ENCODE measurements around the gene HOXA1. TPM values are rescaled to one million over a fixed set of nuclear protein-coding genes. Genes with fewer than 3 reads are reported as not detected.

The HOXA1 gene
- polyA plus RNA-seq, 2 of the 4 experiments (the other 2 are of a cell fraction), result 2.8 to 5.0 TPM

DNA sequence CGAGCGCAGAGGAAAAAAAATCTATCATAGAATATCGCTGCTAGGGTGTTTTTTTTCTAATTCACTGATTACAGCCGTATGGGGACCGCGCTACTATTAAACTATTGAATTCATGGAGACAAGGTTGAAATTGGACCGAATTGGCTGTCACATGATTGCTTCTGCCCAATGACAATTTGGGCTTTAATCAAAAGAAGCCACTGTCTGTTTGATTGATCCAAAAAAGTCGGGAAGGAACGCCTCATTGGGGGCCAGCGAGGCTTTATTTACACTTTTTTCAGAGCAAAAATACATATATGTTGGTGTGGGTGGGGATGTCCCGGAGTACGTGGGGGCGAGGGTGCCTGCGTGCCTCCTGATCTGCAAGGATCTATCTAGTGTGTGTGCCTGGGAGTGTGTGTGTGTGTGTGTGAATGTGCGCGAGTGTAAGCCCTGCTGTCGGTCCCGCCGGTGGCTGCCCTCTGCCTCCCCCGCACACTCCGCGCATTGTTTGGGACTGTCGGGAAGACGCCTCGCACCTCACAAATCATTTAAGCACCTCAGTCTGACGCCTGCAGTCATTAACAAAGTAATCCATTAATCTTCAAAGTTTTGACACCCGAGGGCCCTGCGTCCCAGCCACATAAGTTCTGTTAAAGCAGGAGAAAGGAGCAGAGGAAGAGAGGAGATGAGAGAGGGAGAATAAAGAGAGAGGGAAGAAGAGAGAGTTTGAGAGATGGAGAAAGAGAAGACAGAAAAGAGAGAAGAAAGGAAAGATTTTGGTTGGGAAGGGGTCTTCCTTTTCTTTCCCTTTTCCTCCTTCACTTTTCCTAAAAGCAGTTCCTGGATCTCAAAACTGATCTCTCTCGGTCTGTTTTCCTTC lies 7.0 kb upstream of the HOXA1 start, which contains the start of gene HOXA2 (continued):
- TF ChIP-seq, protein P1, sequence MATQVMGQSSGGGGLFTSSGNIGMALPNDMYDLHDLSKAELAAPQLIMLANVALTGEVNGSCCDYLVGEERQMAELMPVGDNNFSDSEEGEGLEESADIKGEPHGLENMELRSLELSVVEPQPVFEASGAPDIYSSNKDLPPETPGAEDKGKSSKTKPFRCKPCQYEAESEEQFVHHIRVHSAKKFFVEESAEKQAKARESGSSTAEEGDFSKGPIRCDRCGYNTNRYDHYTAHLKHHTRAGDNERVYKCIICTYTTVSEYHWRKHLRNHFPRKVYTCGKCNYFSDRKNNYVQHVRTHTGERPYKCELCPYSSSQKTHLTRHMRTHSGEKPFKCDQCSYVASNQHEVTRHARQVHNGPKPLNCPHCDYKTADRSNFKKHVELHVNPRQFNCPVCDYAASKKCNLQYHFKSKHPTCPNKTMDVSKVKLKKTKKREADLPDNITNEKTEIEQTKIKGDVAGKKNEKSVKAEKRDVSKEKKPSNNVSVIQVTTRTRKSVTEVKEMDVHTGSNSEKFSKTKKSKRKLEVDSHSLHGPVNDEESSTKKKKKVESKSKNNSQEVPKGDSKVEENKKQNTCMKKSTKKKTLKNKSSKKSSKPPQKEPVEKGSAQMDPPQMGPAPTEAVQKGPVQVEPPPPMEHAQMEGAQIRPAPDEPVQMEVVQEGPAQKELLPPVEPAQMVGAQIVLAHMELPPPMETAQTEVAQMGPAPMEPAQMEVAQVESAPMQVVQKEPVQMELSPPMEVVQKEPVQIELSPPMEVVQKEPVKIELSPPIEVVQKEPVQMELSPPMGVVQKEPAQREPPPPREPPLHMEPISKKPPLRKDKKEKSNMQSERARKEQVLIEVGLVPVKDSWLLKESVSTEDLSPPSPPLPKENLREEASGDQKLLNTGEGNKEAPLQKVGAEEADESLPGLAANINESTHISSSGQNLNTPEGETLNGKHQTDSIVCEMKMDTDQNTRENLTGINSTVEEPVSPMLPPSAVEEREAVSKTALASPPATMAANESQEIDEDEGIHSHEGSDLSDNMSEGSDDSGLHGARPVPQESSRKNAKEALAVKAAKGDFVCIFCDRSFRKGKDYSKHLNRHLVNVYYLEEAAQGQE (IDR thresholded peaks at IDR 0.05), result no peak
- TF ChIP-seq ZSCAN20 (CRISPR knock-in tag; IDR thresholded peaks at IDR 0.05) (no peak), KDM1A (IDR thresholded peaks at IDR 0.05; ENCODE audit: low read depth) (no peak), HOXA7 (CRISPR knock-in tag; IDR thresholded peaks at IDR 0.05) (no peak), EHMT2 (IDR thresholded peaks at IDR 0.05; ENCODE audit: low read depth) (no peak), NR3C1 (IDR thresholded peaks at IDR 0.05) (no peak)

DNA sequence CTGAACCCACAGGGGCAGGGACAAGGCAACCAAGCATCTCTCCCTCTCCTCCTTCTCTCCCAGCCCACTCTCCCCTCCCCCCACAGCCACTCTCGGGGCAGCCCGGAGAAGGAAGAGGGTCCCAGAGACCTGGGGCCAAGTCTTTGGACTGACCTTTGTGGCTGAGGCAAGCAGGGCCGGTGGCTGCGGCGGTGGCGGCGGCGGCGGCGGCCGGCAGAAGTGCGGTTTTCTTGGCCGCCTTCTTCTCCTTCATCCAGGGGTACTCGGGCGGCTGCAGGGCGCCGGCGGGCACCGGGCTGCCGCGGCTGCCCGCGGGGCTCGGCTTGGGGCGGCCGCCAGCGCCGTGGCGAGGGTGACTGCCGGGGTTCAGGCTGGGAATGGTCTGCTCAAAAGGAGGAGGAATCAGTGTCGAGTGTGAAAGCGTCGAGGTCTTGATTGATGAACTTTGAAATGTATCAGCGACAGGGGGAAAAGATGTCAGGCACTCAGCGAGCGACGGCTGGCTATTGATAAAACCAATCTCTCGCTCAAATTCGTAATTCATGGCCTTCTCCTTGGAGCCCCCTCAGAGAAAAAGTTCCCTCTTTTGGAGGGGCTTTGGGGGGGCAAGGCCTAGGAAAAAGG lies 6.3 kb upstream of the HOXA1 start:
- H3K4me2 ChIP-seq, result no peak overlapping the region
- FAIRE-seq, result no peak
- POLR2A ChIA-PET, result no interaction called here
- H3K4me1 ChIP-seq, result peaks cover 12% of the 10 kb centered on the region
- TF ChIP-seq, protein P2, sequence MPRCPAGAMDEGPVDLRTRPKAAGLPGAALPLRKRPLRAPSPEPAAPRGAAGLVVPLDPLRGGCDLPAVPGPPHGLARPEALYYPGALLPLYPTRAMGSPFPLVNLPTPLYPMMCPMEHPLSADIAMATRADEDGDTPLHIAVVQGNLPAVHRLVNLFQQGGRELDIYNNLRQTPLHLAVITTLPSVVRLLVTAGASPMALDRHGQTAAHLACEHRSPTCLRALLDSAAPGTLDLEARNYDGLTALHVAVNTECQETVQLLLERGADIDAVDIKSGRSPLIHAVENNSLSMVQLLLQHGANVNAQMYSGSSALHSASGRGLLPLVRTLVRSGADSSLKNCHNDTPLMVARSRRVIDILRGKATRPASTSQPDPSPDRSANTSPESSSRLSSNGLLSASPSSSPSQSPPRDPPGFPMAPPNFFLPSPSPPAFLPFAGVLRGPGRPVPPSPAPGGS (IDR thresholded peaks at IDR 0.05), result no peak
- no peak for TF ChIP-seq HOXB5 (CRISPR knock-in tag; IDR thresholded peaks at IDR 0.05)
- no peak for TF ChIP-seq RARB (CRISPR knock-in tag; IDR thresholded peaks at IDR 0.05)
- no peak for TF ChIP-seq FOSL2 (IDR thresholded peaks at IDR 0.05)
- no peak for TF ChIP-seq FOSL2 (CRISPR knock-in tag; IDR thresholded peaks at IDR 0.05)
- TF ChIP-seq, protein P3, sequence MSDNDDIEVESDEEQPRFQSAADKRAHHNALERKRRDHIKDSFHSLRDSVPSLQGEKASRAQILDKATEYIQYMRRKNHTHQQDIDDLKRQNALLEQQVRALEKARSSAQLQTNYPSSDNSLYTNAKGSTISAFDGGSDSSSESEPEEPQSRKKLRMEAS (IDR thresholded peaks at IDR 0.05), result no peak
- no peak overlapping the region for H3K4me3 ChIP-seq
- CTCF ChIA-PET, result no interaction called here
- H3K27ac ChIP-seq, result no peak overlapping the region
- H3K9me3 ChIP-seq, result no peaks in the 10 kb centered on the region
- ATAC-seq, result no peak
- DNase-seq (ENCODE audit: low read depth in 1 of 2, low spot score in 1 of 2), result no peak
- WGBS (ENCODE audit: missing lambda C conversion rate), result 94% methylated on average over 39 of the region's 39 CpGs

DNA sequence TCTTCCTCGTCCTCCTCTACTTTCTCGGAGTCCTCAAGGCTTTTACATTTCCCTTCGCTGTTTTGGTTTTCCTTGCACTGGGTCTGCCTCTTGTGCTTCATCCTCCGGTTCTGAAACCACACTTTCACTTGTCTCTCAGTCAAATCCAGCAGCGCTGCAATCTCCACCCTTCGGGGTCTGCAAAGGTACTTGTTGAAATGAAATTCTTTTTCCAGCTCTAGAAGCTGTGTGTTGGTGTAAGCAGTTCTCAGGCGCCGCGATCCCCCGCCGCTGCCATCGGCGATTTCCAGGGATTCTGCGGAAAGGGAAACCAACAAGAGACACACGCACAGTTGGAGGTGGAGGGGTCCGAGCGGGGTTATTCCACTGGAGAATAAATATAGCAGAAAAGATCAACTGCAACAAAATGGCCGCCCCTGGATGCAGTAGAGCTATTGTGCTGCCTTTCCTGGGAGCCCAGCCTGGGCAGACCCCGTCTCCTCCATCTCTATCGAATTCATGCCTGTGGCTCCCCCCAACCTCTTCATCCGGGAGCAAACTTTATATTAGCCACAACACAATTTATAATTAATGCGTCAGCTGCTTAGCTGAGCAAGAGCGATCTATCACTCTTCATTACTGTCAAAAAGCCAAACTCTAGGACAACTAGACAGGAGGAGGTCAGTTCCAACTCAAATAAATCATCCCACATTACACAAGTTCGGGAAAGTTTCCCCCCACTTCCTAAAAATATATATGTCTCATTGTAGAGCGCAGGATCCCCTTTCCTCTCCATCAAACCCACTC lies 5.6 kb upstream of the HOXA1 start:
- peaks cover 12% of the 10 kb centered on the region for H3K4me1 ChIP-seq
- POLR2A ChIA-PET, result no interaction called here
- no peaks in the 10 kb centered on the region for H3K9me3 ChIP-seq
- WGBS (ENCODE audit: missing lambda C conversion rate), result 94% methylated on average over 25 of the region's 25 CpGs
- no peak overlapping the region for H3K27ac ChIP-seq
- no peak for FAIRE-seq
- no peak overlapping the region for H3K4me2 ChIP-seq
- no peak for ATAC-seq
- CTCF ChIA-PET, result interaction anchor here (0.9 to 3.8 kb wide), 2 partner anchors 9 to 14 kb away, joined by 3 to 17 read pairs; no protein-coding TSS in a partner anchor
- no peak for DNase-seq (ENCODE audit: low read depth in 1 of 2, low spot score in 1 of 2)
- TF ChIP-seq NR3C1 (IDR thresholded peaks at IDR 0.05) (no peak), RCOR1 (IDR thresholded peaks at IDR 0.05; ENCODE audit: low read depth, low read length) (no peak)
- no peak overlapping the region for H3K4me3 ChIP-seq
